ENCODE data around the gene DDX19B.
A peak's percentile ranks its signal among the peaks of the same experiment; 100 is the strongest.
"Not testable (repeated sequence)": the region's sequence is repeated elsewhere in the genome, so short reads cannot be mapped to it uniquely, and the experiment has no call there.

The DDX19B gene

GRCh38 chr16:70364399-70364798 lies 65.4 kb downstream of the DDX19B start (continued):
- no peak for TF ChIP-seq ZBTB7A (tag by site-specific recombination; IDR thresholded peaks at IDR 0.05; ENCODE audit: low read depth)
- no peak for TF ChIP-seq ZNF18 (tag by site-specific recombination; IDR thresholded peaks at IDR 0.05)
- no peak for TF ChIP-seq ZNF555 (tag by site-specific recombination; conservative IDR thresholded peaks at IDR 0.05)
- no peak for TF ChIP-seq ZNF23 (tag by site-specific recombination; IDR thresholded peaks at IDR 0.05; ENCODE audit: borderline replicate concordance)

- TF ChIP-seq GFI1B (tag by site-specific recombination; IDR thresholded peaks at IDR 0.05) (peak; percentile 68), CTCF (tag by site-specific recombination; IDR thresholded peaks at IDR 0.05) (peak; percentile 61), ZNF2 (tag by site-specific recombination; IDR thresholded peaks at IDR 0.05) (0 out of 2 replicates have a peak, but pooled peaks have one; percentile 52), ZNF654 (tag by site-specific recombination; IDR thresholded peaks at IDR 0.05; ENCODE audit: low read depth) (peak; percentile 20; the same call in 1 of the 2 replicates)
- H3K9me3 ChIP-seq (ENCODE audit: control insufficient read depth, insufficient read depth, low read depth, low read length); H3K27ac ChIP-seq (ENCODE audit: extremely low read depth, low read depth, low read length); H3K4me3 ChIP-seq (ENCODE audit: low read depth, low read length); H3K4me1 ChIP-seq (ENCODE audit: control insufficient read depth, insufficient read depth, low read length): not testable (repeated sequence)
- CTCF ChIA-PET, result interaction anchor here (0.8 to 1.7 kb wide), 4 partner anchors 11 to 289 kb away, joined by 3 to 4 read pairs (median 4); no protein-coding TSS in a partner anchor
- POLR2A ChIA-PET, result interaction anchor here (0.6 to 1.5 kb wide), 3 partner anchors 11 to 259 kb away, joined by 3 to 8 read pairs (median 3); no protein-coding TSS in a partner anchor
- peaks cover 45 to 84% of the 10 kb centered on the region in 2 experiments for H3K36me3 ChIP-seq (ENCODE audit: control insufficient read depth in 2 of 2, insufficient read depth in 1 of 2, low read length in 2 of 2)
Measured at GRCh38 chr16:70370145-70370544, 71.2 kb downstream of the DDX19B start.

GRCh38 chr16:70370924-70371323 lies 71.9 kb downstream of the DDX19B start:
- ChIA-PET CTCF (interaction anchor here (0.6 kb wide), 1 partner anchor 141 kb away, joined by 3 read pairs; no protein-coding TSS in a partner anchor), POLR2A (no interaction called here)
- no peak overlapping the region for H3K4me3 ChIP-seq (ENCODE audit: low read depth, low read length)
- H3K9me3 ChIP-seq (ENCODE audit: control insufficient read depth, insufficient read depth, low read depth, low read length), result no peaks in the 10 kb centered on the region
- H3K27ac ChIP-seq (ENCODE audit: extremely low read depth, low read depth, low read length), result no peak overlapping the region
- H3K4me1 ChIP-seq (ENCODE audit: control insufficient read depth, insufficient read depth, low read length), result no peaks in the 10 kb centered on the region
- H3K36me3 ChIP-seq (ENCODE audit: control insufficient read depth in 2 of 2, insufficient read depth in 1 of 2, low read length in 2 of 2), result peaks cover 38 to 81% of the 10 kb centered on the region in 2 experiments
- no peak for TF ChIP-seq ZNF549 (tag by site-specific recombination; IDR thresholded peaks at IDR 0.05)
- no peak for TF ChIP-seq ZNF140 (tag by site-specific recombination; IDR thresholded peaks at IDR 0.05)
- no peak for TF ChIP-seq ZNF792 (tag by site-specific recombination; IDR thresholded peaks at IDR 0.05)
- no peak for TF ChIP-seq ZNF266 (tag by site-specific recombination; IDR thresholded peaks at IDR 0.05; ENCODE audit: low read depth)
- TF ChIP-seq ZNF645 (tag by site-specific recombination; IDR thresholded peaks at IDR 0.05), result no peak
- TF ChIP-seq CTCF (tag by site-specific recombination; IDR thresholded peaks at IDR 0.05), result no peak
- TF ChIP-seq KLF17 (tag by site-specific recombination; IDR thresholded peaks at IDR 0.05), result no peak
- TF ChIP-seq REST (tag by site-specific recombination; IDR thresholded peaks at IDR 0.05), result no peak
- TF ChIP-seq GLIS2 (tag by site-specific recombination; IDR thresholded peaks at IDR 0.05), result no peak
- TF ChIP-seq RBAK (tag by site-specific recombination; IDR thresholded peaks at IDR 0.05), result no peak
- TF ChIP-seq ZNF560 (tag by site-specific recombination; IDR thresholded peaks at IDR 0.05; ENCODE audit: borderline replicate concordance), result no peak
- TF ChIP-seq ZNF501 (tag by site-specific recombination; IDR thresholded peaks at IDR 0.05), result no peak
- no peak for TF ChIP-seq ZNF121 (tag by site-specific recombination; IDR thresholded peaks at IDR 0.05)
- TF ChIP-seq ZNF837 (tag by site-specific recombination; IDR thresholded peaks at IDR 0.05), result no peak

Data from HEK293 (cell line).